Neural cell (in vitro differentiated cells): ENCODE measurements around the gene HIVEP1. TPM values are rescaled to one million over a fixed set of nuclear protein-coding genes. Genes with fewer than 3 reads are reported as not detected.

Experiments
- H2AFZ ChIP-seq: fragments of 200-600, 300-800 bp; sonication (generic), shearing (Covaris generic); 2 replicates; pipeline ENCODE4 v1.6.0; 2014; ENCODE audit warnings: low read depth, mild to moderate bottlenecking, antibody characterized with exemption, low read length, moderate library complexity
- H3F3A ChIP-seq: fragments of 200-600 bp; shearing (Covaris generic); 2 replicates; pipeline ENCODE4 v1.6.1; 2016; ENCODE audit warnings: mild to moderate bottlenecking, moderate library complexity, mixed read lengths, antibody characterized with exemption, low read length; ENCODE audit not compliant: insufficient read depth, poor library complexity, severe bottlenecking
- H3K27ac ChIP-seq: fragments of 200-600, 300-800 bp; sonication (generic), shearing (Covaris generic); 2 replicates; pipeline ENCODE4 v1.5.1; 2014; ENCODE audit warnings: mild to moderate bottlenecking, low read length, moderate library complexity
- H3K27me3 ChIP-seq: fragments of 300-800, 200-600 bp; sonication (generic), shearing (Covaris generic); 2 replicates; pipeline ENCODE4 v1.6.0; 2014; ENCODE audit warnings: mild to moderate bottlenecking, low read depth, low read length, moderate library complexity; ENCODE audit not compliant: insufficient read depth
- H3K36me3 ChIP-seq: fragments of 300-800, 200-600 bp; sonication (generic), shearing (Covaris generic); 2 replicates; pipeline ENCODE4 v1.5.1; 2014; ENCODE audit warnings: mild to moderate bottlenecking, antibody characterized with exemption, low read length, moderate library complexity; ENCODE audit not compliant: insufficient read depth
- H3K4me2 ChIP-seq: fragments of 300-800, 200-600 bp; sonication (generic), shearing (Covaris generic); 2 replicates; pipeline ENCODE4 v1.6.0; 2014; ENCODE audit warnings: mild to moderate bottlenecking, low read length
- H3K4me3 ChIP-seq: fragments of 300-800, 200-600 bp; sonication (generic), shearing (Covaris generic); 2 replicates; pipeline ENCODE4 v1.5.1; 2014; ENCODE audit warnings: mild to moderate bottlenecking, low read length, moderate library complexity
- H3K79me2 ChIP-seq: fragments of 200-600 bp; shearing (Covaris generic); replicated peaks from 2 replicates; pipeline ENCODE4 v1.6.0; 2014; ENCODE audit warnings: mild to moderate bottlenecking, low read length, moderate library complexity; ENCODE audit not compliant: insufficient read depth
- H3K9ac ChIP-seq: fragments of 300-800, 200-600 bp; sonication (generic), shearing (Covaris generic); 2 replicates; pipeline ENCODE4 v1.6.1; 2016; ENCODE audit warnings: mild to moderate bottlenecking, low read length, mixed read lengths
- H3K9me2 ChIP-seq: fragments of 200-600 bp; shearing (Covaris generic); 2 replicates; pipeline ENCODE4 v1.6.1; 2016; ENCODE audit warnings: mild to moderate bottlenecking, low read length, mixed read lengths; ENCODE audit not compliant: insufficient read depth
- H3K9me3 ChIP-seq: fragments of 200-600, 300-800 bp; sonication (generic), shearing (Covaris generic); 2 replicates; pipeline ENCODE4 v1.6.1; 2016; ENCODE audit warnings: mild to moderate bottlenecking, mixed run types, low read length, moderate library complexity, mixed read lengths
- H4K20me1 ChIP-seq: fragments of 200-600 bp; shearing (Covaris generic); 2 replicates; pipeline ENCODE4 v1.6.1; 2016; ENCODE audit warnings: mild to moderate bottlenecking, mixed run types; ENCODE audit not compliant: insufficient read depth
- EP300 ChIP-seq: fragments of 450-650 bp; conservative IDR thresholded peaks from 2 replicates; pipeline ENCODE4 v1.6.1; 2014; ENCODE audit warnings: antibody characterized with exemption, mild to moderate bottlenecking, moderate library complexity; ENCODE audit not compliant: poor library complexity, severe bottlenecking
- EZH2 ChIP-seq: fragments of 200-600, 300-800 bp; shearing (Covaris generic), sonication (generic); IDR thresholded peaks from 2 replicates; pipeline ENCODE4 v1.6.1; 2014; ENCODE audit warnings: antibody characterized with exemption, low read length, borderline replicate concordance, mild to moderate bottlenecking; ENCODE audit not compliant: insufficient read depth, poor library complexity, severe bottlenecking
- MXI1 ChIP-seq: fragments of 450-650 bp; conservative IDR thresholded peaks from 2 replicates; pipeline ENCODE4 v1.6.1; 2014; ENCODE audit warnings: antibody characterized with exemption, mild to moderate bottlenecking; ENCODE audit not compliant: poor library complexity, severe bottlenecking
- POLR2AphosphoS5 ChIP-seq: IDR thresholded peaks from 2 replicates; pipeline ENCODE4 v1.6.1; 2012
- RAD21 ChIP-seq: fragments of 450-650 bp; conservative IDR thresholded peaks from 2 replicates; pipeline ENCODE4 v1.6.1; 2014; ENCODE audit warnings: antibody characterized with exemption, mild to moderate bottlenecking, moderate library complexity
- SMC3 ChIP-seq: fragments of 450-650 bp; conservative IDR thresholded peaks from 2 replicates; pipeline ENCODE4 v1.6.1; 2014; ENCODE audit warnings: antibody characterized with exemption, mild to moderate bottlenecking, moderate library complexity; ENCODE audit not compliant: poor library complexity
- TAF1 ChIP-seq: IDR thresholded peaks from 2 replicates; pipeline ENCODE4 v1.6.1; 2012; ENCODE audit warnings: low read depth
- polyA plus RNA-seq: library from polyadenylated mRNA; depleted of rRNA; stranded (reverse); fragments of >200 nt; gene quantifications from 2 replicates; pipeline ENCODE4 v1.2.3, GENCODE V29; 2014
- TF ChIP-seq, protein P1 (sequence below): fragments of 450-650 bp; IDR thresholded peaks from 2 replicates; pipeline ENCODE4 v1.5.1; 2014; ENCODE audit warnings: antibody characterized with exemption, mild to moderate bottlenecking, moderate library complexity; ENCODE audit not compliant: poor library complexity, severe bottlenecking
- TF ChIP-seq, protein P2 (sequence below): IDR thresholded peaks from 2 replicates; pipeline ENCODE4 v1.6.1; 2012; ENCODE audit warnings: borderline replicate concordance

Gene HIVEP1
- polyA plus RNA-seq, 1 donor from 2014 or later = 3.6 TPM

DNA sequence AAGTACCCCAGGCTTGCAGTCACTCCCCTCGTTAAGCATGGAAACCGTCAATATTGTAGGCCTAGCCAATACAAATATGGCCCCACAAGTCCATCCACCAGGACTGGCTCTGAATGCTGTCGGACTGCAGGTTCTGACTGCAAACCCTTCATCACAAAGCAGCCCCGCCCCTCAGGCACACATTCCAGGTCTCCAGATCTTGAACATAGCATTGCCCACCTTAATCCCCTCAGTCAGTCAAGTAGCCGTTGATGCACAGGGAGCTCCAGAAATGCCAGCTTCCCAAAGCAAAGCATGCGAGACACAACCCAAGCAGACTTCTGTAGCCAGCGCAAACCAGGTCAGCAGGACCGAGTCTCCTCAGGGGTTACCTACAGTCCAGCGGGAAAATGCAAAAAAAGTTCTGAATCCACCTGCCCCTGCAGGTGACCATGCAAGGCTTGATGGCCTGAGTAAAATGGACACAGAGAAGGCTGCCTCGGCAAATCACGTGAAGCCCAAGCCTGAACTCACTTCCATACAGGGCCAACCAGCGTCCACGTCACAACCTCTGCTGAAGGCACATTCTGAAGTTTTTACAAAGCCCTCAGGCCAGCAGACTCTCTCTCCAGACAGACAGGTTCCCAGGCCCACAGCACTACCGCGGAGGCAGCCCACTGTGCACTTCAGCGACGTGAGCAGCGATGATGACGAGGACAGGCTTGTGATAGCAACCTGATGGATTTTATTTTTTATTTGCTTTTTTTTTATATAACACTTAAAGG is 151.8 kb downstream of the HIVEP1 start:
- TF ChIP-seq POLR2AphosphoS5 = no peak
- TF ChIP-seq, protein P1, sequence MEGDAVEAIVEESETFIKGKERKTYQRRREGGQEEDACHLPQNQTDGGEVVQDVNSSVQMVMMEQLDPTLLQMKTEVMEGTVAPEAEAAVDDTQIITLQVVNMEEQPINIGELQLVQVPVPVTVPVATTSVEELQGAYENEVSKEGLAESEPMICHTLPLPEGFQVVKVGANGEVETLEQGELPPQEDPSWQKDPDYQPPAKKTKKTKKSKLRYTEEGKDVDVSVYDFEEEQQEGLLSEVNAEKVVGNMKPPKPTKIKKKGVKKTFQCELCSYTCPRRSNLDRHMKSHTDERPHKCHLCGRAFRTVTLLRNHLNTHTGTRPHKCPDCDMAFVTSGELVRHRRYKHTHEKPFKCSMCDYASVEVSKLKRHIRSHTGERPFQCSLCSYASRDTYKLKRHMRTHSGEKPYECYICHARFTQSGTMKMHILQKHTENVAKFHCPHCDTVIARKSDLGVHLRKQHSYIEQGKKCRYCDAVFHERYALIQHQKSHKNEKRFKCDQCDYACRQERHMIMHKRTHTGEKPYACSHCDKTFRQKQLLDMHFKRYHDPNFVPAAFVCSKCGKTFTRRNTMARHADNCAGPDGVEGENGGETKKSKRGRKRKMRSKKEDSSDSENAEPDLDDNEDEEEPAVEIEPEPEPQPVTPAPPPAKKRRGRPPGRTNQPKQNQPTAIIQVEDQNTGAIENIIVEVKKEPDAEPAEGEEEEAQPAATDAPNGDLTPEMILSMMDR = no peak
- TF ChIP-seq EZH2 = no peak
- no peak for TF ChIP-seq MXI1
- TF ChIP-seq TAF1 = no peak
- no peak for TF ChIP-seq EP300
- TF ChIP-seq, protein P2, sequence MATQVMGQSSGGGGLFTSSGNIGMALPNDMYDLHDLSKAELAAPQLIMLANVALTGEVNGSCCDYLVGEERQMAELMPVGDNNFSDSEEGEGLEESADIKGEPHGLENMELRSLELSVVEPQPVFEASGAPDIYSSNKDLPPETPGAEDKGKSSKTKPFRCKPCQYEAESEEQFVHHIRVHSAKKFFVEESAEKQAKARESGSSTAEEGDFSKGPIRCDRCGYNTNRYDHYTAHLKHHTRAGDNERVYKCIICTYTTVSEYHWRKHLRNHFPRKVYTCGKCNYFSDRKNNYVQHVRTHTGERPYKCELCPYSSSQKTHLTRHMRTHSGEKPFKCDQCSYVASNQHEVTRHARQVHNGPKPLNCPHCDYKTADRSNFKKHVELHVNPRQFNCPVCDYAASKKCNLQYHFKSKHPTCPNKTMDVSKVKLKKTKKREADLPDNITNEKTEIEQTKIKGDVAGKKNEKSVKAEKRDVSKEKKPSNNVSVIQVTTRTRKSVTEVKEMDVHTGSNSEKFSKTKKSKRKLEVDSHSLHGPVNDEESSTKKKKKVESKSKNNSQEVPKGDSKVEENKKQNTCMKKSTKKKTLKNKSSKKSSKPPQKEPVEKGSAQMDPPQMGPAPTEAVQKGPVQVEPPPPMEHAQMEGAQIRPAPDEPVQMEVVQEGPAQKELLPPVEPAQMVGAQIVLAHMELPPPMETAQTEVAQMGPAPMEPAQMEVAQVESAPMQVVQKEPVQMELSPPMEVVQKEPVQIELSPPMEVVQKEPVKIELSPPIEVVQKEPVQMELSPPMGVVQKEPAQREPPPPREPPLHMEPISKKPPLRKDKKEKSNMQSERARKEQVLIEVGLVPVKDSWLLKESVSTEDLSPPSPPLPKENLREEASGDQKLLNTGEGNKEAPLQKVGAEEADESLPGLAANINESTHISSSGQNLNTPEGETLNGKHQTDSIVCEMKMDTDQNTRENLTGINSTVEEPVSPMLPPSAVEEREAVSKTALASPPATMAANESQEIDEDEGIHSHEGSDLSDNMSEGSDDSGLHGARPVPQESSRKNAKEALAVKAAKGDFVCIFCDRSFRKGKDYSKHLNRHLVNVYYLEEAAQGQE = no peak
- no peak for TF ChIP-seq RAD21
- no peak for TF ChIP-seq SMC3
- Histone ChIP-seq H3K9me3 (no peaks in the 10 kb centered on the region), H3K79me2 (no peaks in the 10 kb centered on the region), H3K9me2 (no peaks in the 10 kb centered on the region), H3K4me3 (no peak overlapping the region), H3K36me3 (peaks cover 11% of the 10 kb centered on the region), H3F3A (no peaks in the 10 kb centered on the region), H3K9ac (no peak overlapping the region), H3K27ac (no peak overlapping the region), H2AFZ (no peak overlapping the region), H3K27me3 (no peaks in the 10 kb centered on the region), H3K4me2 (no peak overlapping the region), H4K20me1 (no peaks in the 10 kb centered on the region)

DNA sequence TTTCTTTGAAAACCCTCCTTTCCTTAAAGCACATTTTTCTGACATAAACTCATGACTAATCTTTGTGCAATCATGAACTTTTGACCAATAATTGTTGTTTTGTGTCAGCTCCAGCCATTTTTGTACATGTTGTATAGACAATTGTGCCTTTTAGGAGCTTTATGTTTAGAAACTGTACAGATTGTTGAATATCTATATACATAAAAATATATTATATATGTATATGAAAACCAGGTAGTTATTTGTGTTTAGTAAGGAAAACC is 152.3 kb downstream of the HIVEP1 start:
- TF ChIP-seq EP300 = no peak
- TF ChIP-seq MXI1 = no peak
- TF ChIP-seq RAD21 = no peak
- TF ChIP-seq POLR2AphosphoS5 = no peak
- no peak for TF ChIP-seq SMC3
- TF ChIP-seq TAF1 = no peak
- TF ChIP-seq, protein P1 = no peak
- TF ChIP-seq, protein P2 = no peak
- TF ChIP-seq EZH2 = no peak

More for the DNA sequence above, 152.3 kb downstream of the HIVEP1 start:
- H3K27me3 ChIP-seq = no peaks in the 10 kb centered on the region
- no peaks in the 10 kb centered on the region for H3F3A ChIP-seq
- H4K20me1 ChIP-seq = no peaks in the 10 kb centered on the region
- no peak overlapping the region for H3K4me3 ChIP-seq
- peaks cover 11% of the 10 kb centered on the region for H3K36me3 ChIP-seq
- no peak overlapping the region for H3K9ac ChIP-seq
- H2AFZ ChIP-seq = no peak overlapping the region
- no peaks in the 10 kb centered on the region for H3K9me3 ChIP-seq
- H3K79me2 ChIP-seq = no peaks in the 10 kb centered on the region
- H3K4me2 ChIP-seq = no peak overlapping the region
- no peaks in the 10 kb centered on the region for H3K9me2 ChIP-seq
- H3K27ac ChIP-seq = no peak overlapping the region
